ENCODE results near the gene NBR1. TPM values are rescaled to one million over a fixed set of nuclear protein-coding genes. Genes with fewer than 3 reads are reported as not detected.
"Not testable (repeated sequence)": the region's sequence is repeated elsewhere in the genome, so short reads cannot be mapped to it uniquely, and the experiment has no call there.

Gene NBR1
- total and polyA plus RNA-seq, 12 donors: 28.5 to 120 (median 103) TPM

- no peaks in the 10 kb centered on the region for H3K9me3 ChIP-seq
- H3K27ac ChIP-seq: no peak overlapping the region
- DNase-seq (no peak), ATAC-seq (no peak)
- no peak overlapping the region for H3K4me3 ChIP-seq
- no peak for TF ChIP-seq CTCF (IDR thresholded peaks at IDR 0.05)
- intact Hi-C loops (cut with DNase I): no loop called here
- peaks cover 0 to 45% (median 6%) of the 10 kb centered on the region in 9 donors for H3K36me3 ChIP-seq
- WGBS, 2 donors: 79 to 87% methylated on average over 2 of the region's 2 CpGs
- H3K27me3 ChIP-seq: no peaks in the 10 kb centered on the region
- H3K4me1 ChIP-seq: peaks cover 0 to 30% (median 12%) of the 10 kb centered on the region in 9 donors
Measured at GRCh38 chr17:43132117-43132516, 38.9 kb upstream of the NBR1 start.

GRCh38 chr17:43133439-43133838 lies 37.6 kb upstream of the NBR1 start:
- H3K27ac ChIP-seq; H3K4me3 ChIP-seq; intact Hi-C loops (cut with DNase I); ATAC-seq; H3K27me3 ChIP-seq; H3K9me3 ChIP-seq; DNase-seq: not testable (repeated sequence)
- peaks cover 0 to 26% (median 12%) of the 10 kb centered on the region in 9 donors for H3K4me1 ChIP-seq
- 97 to 98% methylated on average over 5 of the region's 5 CpGs for WGBS, 2 donors
- peaks cover 0 to 42% (median 6%) of the 10 kb centered on the region in 9 donors for H3K36me3 ChIP-seq

- intact Hi-C loops (cut with DNase I): no loop called here
- H3K36me3 ChIP-seq: peaks cover 0 to 40% (median 6%) of the 10 kb centered on the region in 9 donors
- H3K27ac ChIP-seq: no peak overlapping the region
- H3K9me3 ChIP-seq: no peaks in the 10 kb centered on the region
- DNase-seq (no peak), ATAC-seq (peak in 1 of 8 donors; percentile 44)
- no peak for TF ChIP-seq CTCF (IDR thresholded peaks at IDR 0.05)
- H3K4me1 ChIP-seq: peaks cover 0 to 12% (median 0%) of the 10 kb centered on the region in 9 donors
- no peaks in the 10 kb centered on the region for H3K27me3 ChIP-seq
- 95% methylated on average over 25 of the region's 25 CpGs for WGBS, 2 donors
- H3K4me3 ChIP-seq: no peak overlapping the region
Measured at GRCh38 chr17:43134774-43135453, 36.1 kb upstream of the NBR1 start.

GRCh38 chr17:43135454-43135819 lies 35.6 kb upstream of the NBR1 start:
- H3K27me3 ChIP-seq: no peaks in the 10 kb centered on the region
- ATAC-seq (no peak), DNase-seq (no peak)
- peaks cover 0 to 41% (median 6%) of the 10 kb centered on the region in 9 donors for H3K36me3 ChIP-seq
- H3K9me3 ChIP-seq: no peaks in the 10 kb centered on the region
- no peak for TF ChIP-seq CTCF (IDR thresholded peaks at IDR 0.05)
- H3K4me3 ChIP-seq: no peak overlapping the region
- H3K4me1 ChIP-seq: peaks cover 0 to 12% (median 0%) of the 10 kb centered on the region in 9 donors
- H3K27ac ChIP-seq: no peak overlapping the region
- intact Hi-C loops (cut with DNase I): no loop called here
- WGBS, 2 donors: 93 to 95% methylated on average over 19 of the region's 19 CpGs

GRCh38 chr17:43136574-43136973 lies 34.4 kb upstream of the NBR1 start:
- DNase-seq; H3K27me3 ChIP-seq; H3K4me3 ChIP-seq; H3K9me3 ChIP-seq; intact Hi-C loops (cut with DNase I); H3K27ac ChIP-seq; ATAC-seq: not testable (repeated sequence)
- H3K4me1 ChIP-seq: peaks cover 0 to 12% (median 0%) of the 10 kb centered on the region in 9 donors
- 86 to 89% methylated on average over 3 of the region's 3 CpGs for WGBS, 2 donors
- H3K36me3 ChIP-seq: peaks cover 0 to 47% (median 6%) of the 10 kb centered on the region in 9 donors

GRCh38 chr17:43138531-43138930 lies 32.5 kb upstream of the NBR1 start:
- peaks cover 0 to 35% (median 6%) of the 10 kb centered on the region in 9 donors for H3K36me3 ChIP-seq
- 77 to 78% methylated on average over 4 of the region's 4 CpGs for WGBS, 2 donors
- H3K27ac ChIP-seq; DNase-seq; H3K4me3 ChIP-seq; ATAC-seq; H3K9me3 ChIP-seq; H3K4me1 ChIP-seq; intact Hi-C loops (cut with DNase I); H3K27me3 ChIP-seq: not testable (repeated sequence)

Data from heart right ventricle (tissue), 16 donors.